ENCODE results near the gene CX3CR1. TPM values are rescaled to one million over a fixed set of nuclear protein-coding genes. Genes with fewer than 3 reads are reported as not detected.

The CX3CR1 gene
- total and polyA plus RNA-seq, 9 of the 15 experiments (the other 6 are each of a cell fraction or from before 2014, with no cell fraction given), result 0.03 to 0.21 TPM; not detected in 7

DNA sequence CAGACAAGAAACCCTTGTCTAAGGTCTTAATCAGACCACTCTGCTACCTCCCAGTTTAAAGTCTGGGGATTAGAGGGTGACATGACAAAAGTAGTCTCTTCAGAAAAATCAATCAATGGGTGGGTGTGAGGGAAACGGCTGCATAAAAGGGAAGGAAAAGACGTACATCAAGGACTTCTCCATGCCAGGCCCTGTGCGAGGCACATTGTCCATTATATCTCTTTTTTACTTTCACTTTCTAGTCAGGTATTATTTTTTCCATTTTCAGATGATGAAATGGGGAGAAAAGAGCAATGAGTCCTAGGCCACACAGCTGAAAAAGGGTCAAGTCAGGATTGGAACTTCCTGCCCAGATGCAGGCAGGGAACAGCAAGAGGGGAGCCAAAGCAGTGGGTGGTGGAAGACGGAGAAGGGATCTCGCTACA lies 4.6 kb upstream of the CX3CR1 start (continued):
- TF ChIP-seq, protein P1, sequence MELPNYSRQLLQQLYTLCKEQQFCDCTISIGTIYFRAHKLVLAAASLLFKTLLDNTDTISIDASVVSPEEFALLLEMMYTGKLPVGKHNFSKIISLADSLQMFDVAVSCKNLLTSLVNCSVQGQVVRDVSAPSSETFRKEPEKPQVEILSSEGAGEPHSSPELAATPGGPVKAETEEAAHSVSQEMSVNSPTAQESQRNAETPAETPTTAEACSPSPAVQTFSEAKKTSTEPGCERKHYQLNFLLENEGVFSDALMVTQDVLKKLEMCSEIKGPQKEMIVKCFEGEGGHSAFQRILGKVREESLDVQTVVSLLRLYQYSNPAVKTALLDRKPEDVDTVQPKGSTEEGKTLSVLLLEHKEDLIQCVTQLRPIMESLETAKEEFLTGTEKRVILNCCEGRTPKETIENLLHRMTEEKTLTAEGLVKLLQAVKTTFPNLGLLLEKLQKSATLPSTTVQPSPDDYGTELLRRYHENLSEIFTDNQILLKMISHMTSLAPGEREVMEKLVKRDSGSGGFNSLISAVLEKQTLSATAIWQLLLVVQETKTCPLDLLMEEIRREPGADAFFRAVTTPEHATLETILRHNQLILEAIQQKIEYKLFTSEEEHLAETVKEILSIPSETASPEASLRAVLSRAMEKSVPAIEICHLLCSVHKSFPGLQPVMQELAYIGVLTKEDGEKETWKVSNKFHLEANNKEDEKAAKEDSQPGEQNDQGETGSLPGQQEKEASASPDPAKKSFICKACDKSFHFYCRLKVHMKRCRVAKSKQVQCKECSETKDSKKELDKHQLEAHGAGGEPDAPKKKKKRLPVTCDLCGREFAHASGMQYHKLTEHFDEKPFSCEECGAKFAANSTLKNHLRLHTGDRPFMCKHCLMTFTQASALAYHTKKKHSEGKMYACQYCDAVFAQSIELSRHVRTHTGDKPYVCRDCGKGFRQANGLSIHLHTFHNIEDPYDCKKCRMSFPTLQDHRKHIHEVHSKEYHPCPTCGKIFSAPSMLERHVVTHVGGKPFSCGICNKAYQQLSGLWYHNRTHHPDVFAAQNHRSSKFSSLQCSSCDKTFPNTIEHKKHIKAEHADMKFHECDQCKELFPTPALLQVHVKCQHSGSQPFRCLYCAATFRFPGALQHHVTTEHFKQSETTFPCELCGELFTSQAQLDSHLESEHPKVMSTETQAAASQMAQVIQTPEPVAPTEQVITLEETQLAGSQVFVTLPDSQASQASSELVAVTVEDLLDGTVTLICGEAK (IDR thresholded peaks at IDR 0.05), result 0 out of 2 replicates have a peak, but pooled peaks have one; percentile 30
- TF ChIP-seq, protein P1 (CRISPR knock-in tag; IDR thresholded peaks at IDR 0.05), result no peak
- TF ChIP-seq DPF2 (IDR thresholded peaks at IDR 0.05), result peak; percentile 69
- TF ChIP-seq ZNF695 (CRISPR knock-in tag; IDR thresholded peaks at IDR 0.05), result no peak
- no peak for TF ChIP-seq NR2C1 (IDR thresholded peaks at IDR 0.05)
- peak; percentile 82 for TF ChIP-seq NR2C1 (tag; IDR thresholded peaks at IDR 0.05)
- TF ChIP-seq POU5F1 (IDR thresholded peaks at IDR 0.05; ENCODE audit: borderline replicate concordance, low read depth, low read length, partially characterized antibody), result no peak
- TF ChIP-seq RBFOX2 (IDR thresholded peaks at IDR 0.05; ENCODE audit: low read depth, low read length), result 0 out of 2 replicates have a peak, but pooled peaks have one; percentile 7
- TF ChIP-seq, protein P2, sequence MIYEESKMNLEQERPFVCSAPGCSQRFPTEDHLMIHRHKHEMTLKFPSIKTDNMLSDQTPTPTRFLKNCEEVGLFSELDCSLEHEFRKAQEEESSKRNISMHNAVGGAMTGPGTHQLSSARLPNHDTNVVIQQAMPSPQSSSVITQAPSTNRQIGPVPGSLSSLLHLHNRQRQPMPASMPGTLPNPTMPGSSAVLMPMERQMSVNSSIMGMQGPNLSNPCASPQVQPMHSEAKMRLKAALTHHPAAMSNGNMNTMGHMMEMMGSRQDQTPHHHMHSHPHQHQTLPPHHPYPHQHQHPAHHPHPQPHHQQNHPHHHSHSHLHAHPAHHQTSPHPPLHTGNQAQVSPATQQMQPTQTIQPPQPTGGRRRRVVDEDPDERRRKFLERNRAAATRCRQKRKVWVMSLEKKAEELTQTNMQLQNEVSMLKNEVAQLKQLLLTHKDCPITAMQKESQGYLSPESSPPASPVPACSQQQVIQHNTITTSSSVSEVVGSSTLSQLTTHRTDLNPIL (CRISPR knock-in tag; IDR thresholded peaks at IDR 0.05), result no peak
- no peak for TF ChIP-seq RHOXF2B (CRISPR knock-in tag; conservative IDR thresholded peaks at IDR 0.05)
- no peak for TF ChIP-seq SMARCB1 (IDR thresholded peaks at IDR 0.05; ENCODE audit: insufficient read length, low read depth)
- no peak for TF ChIP-seq SMARCA5 (IDR thresholded peaks at IDR 0.05)
- no peak for TF ChIP-seq RBM14 (IDR thresholded peaks at IDR 0.05; ENCODE audit: borderline replicate concordance, insufficient read depth, low read depth, low read length)
- peak; percentile 60; the same call in 1 of the 2 replicates for TF ChIP-seq LEF1 (IDR thresholded peaks at IDR 0.05)
- TF ChIP-seq, protein P3, sequence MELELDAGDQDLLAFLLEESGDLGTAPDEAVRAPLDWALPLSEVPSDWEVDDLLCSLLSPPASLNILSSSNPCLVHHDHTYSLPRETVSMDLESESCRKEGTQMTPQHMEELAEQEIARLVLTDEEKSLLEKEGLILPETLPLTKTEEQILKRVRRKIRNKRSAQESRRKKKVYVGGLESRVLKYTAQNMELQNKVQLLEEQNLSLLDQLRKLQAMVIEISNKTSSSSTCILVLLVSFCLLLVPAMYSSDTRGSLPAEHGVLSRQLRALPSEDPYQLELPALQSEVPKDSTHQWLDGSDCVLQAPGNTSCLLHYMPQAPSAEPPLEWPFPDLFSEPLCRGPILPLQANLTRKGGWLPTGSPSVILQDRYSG (tag; conservative IDR thresholded peaks at IDR 0.05; ENCODE audit: low read depth), result no peak
- TF ChIP-seq, protein P4, sequence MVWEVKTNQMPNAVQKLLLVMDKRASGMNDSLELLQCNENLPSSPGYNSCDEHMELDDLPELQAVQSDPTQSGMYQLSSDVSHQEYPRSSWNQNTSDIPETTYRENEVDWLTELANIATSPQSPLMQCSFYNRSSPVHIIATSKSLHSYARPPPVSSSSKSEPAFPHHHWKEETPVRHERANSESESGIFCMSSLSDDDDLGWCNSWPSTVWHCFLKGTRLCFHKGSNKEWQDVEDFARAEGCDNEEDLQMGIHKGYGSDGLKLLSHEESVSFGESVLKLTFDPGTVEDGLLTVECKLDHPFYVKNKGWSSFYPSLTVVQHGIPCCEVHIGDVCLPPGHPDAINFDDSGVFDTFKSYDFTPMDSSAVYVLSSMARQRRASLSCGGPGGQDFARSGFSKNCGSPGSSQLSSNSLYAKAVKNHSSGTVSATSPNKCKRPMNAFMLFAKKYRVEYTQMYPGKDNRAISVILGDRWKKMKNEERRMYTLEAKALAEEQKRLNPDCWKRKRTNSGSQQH (CRISPR knock-in tag; IDR thresholded peaks at IDR 0.05), result 0 out of 2 replicates have a peak, but pooled peaks have one; percentile 5
- peak; percentile 47; the same call in 1 of the 2 replicates for TF ChIP-seq EP400 (IDR thresholded peaks at IDR 0.05)
